Psoas muscle (tissue), 8 donors: ENCODE measurements around the gene GADD45GIP1. TPM values are rescaled to one million over a fixed set of nuclear protein-coding genes. Genes with fewer than 3 reads are reported as not detected.

ENCODE experiments used
- ATAC-seq, 4 donors: fragments of 200-7000 bp; cut with Tn5 transposase; one replicate each; pipeline ENCODE4 v1.9.1; 2020; ENCODE audit warnings: moderate library complexity in 3 of 4, mild to moderate bottlenecking in 2 of 4
- DNase-seq, 2 donors: peaks; one replicate each; pipeline ENCODE4 v3.0.0-alpha.2; 2020
- H3K27ac ChIP-seq: fragments of 200-600 bp; one replicate; pipeline ENCODE4 v1.8.0; 2022
- H3K27me3 ChIP-seq, 3 donors: fragments of 200-600 bp in 1 of 3; one replicate each; pipeline versions ENCODE4 v1.6.1 to v1.8.0; 2013 to 2022; ENCODE audit warnings: low read length in 2 of 3, mild to moderate bottlenecking in 2 of 3, moderate library complexity in 1 of 3; ENCODE audit not compliant: insufficient read depth in 3 of 3
- H3K36me3 ChIP-seq, 2 donors: fragments of 200-600 bp in 1 of 2; one replicate each; pipeline versions ENCODE4 v1.6.1 to v1.8.0; 2013 to 2022; ENCODE audit warnings: low read depth in 1 of 2, mild to moderate bottlenecking in 1 of 2, moderate library complexity in 1 of 2; ENCODE audit not compliant: insufficient read depth in 1 of 2
- H3K4me1 ChIP-seq: fragments of 200-600 bp; one replicate; pipeline ENCODE4 v1.8.0; 2022
- H3K4me3 ChIP-seq: fragments of 200-600 bp; one replicate; pipeline ENCODE4 v1.8.0; 2022; ENCODE audit warnings: mild to moderate bottlenecking
- H3K9me3 ChIP-seq: fragments of 200-600 bp; one replicate; pipeline ENCODE4 v1.8.0; 2022
- WGBS, 3 donors: extraction: QIAGEN DNeasy Blood & Tissue Kit; methylation state at CpG; one replicate each; pipeline versions ENCODE4 v1.1.6 to v1.1.7; 2013; 5-methylcytosine and 5-hydroxymethylcytosine counted together
- intact Hi-C, 2 donors: fragments of 100-400 bp; cut with DNase I; formaldehyde crosslinking; loops; one replicate each; pipeline versions ENCODE4 v1.11.0 to v1.14.2; 2022
- polyA plus RNA-seq, 3 donors: library from polyadenylated mRNA; stranded (reverse); fragments of 200-250 nt; gene quantifications; one replicate each; pipeline ENCODE4 v1.2.3, GENCODE V29; 2013
- total RNA-seq, 4 donors: library from RNA; stranded (reverse); fragmentation: NEBNext Ultra II Directional in 2 of 4; extraction: Animal tissue kit (Norgen Biotek cat#: 25700) in 2 of 4; gene quantifications; one replicate each; pipeline versions ENCODE4 v1.2.1 to v1.2.4, GENCODE V29; 2021 to 2023
- TF ChIP-seq, protein P1 (sequence below): fragments of 200-600 bp; IDR thresholded peaks from one replicate; pipeline ENCODE4 v1.8.0; 2022; ENCODE audit warnings: antibody characterized with exemption
- donor health status: healthy with polysubstance abuse.
- donor health status: DM: no; HTN: no; CAD: no; lungs with moderate emphysema.
- donor health status: Bipolar disorder and iron deficiency.
- donor health status: healthy.
- donor health status: DM: yes; HTN: yes; CAD: no.
- donor health status: DM: no; HTN: no; CAD: no.
- donor health status: DM: no; HTN: no; CAD: no.
- donor health status: DM: yes; HTN: yes; CAD: no.

The GADD45GIP1 gene
- total and polyA plus RNA-seq, 7 donors = 22.4 to 119 (median 35.6) TPM

DNA sequence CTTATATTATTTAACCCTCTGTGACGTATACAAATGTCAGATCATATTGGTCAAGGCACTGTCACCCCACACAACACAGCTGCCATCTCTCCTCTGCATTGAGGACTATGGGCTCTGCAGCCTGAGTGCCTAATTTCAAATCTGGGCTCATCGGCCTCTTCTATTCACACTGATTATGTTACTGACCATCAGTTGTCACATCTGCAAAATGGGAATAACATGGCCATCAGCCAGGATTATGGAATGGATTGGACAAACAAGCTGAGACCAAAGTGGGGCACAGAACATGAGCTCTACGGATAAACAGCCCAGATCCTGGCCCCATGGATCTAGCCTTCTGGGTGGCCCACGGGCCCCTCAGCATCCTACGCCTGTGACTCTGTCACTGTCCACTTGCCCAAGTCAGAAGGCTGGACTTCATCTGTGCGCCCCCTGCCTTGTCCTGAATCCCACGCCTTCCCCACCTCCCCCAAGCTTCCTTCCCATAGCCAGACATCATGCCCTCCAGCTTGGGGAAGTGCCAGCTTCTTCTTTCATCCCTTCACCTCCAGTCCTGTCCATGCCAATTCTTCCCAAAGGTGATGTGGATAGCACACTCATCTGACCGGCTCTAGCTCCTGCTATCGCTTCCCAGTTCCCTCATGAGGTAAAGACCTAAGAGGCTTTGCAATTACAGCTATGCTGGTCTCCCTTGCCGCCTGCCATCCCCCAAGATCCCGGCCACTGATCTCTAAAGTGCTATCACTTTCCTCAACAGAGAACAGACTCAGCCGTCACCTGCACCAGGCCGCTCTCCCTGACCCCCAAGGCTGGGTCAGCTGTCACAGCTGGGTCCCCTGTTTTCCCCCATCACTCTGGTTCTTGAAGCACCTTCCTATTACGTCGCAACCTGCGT lies 24.4 kb downstream of the GADD45GIP1 start:
- Histone ChIP-seq H3K9me3 (no peaks in the 10 kb centered on the region), H3K36me3 (peaks cover 5 to 37% of the 10 kb centered on the region in 2 donors), H3K4me1 (peaks cover 11% of the 10 kb centered on the region), H3K27me3 (no peaks in the 10 kb centered on the region), H3K4me3 (peak overlapping the region; percentile 94), H3K27ac (peak overlapping the region; percentile 86)
- no peak for DNase-seq
- peak in 3 of 4 donors; percentile 4 to 9 (median 5) for ATAC-seq
- intact Hi-C loops = loop anchor here in 1 of 2 donors (10.0 kb wide), 1 partner anchor 128 kb away; the partner anchor contains the start of genes PRDX2, RNASEH2A and THSD8
- TF ChIP-seq, protein P1, sequence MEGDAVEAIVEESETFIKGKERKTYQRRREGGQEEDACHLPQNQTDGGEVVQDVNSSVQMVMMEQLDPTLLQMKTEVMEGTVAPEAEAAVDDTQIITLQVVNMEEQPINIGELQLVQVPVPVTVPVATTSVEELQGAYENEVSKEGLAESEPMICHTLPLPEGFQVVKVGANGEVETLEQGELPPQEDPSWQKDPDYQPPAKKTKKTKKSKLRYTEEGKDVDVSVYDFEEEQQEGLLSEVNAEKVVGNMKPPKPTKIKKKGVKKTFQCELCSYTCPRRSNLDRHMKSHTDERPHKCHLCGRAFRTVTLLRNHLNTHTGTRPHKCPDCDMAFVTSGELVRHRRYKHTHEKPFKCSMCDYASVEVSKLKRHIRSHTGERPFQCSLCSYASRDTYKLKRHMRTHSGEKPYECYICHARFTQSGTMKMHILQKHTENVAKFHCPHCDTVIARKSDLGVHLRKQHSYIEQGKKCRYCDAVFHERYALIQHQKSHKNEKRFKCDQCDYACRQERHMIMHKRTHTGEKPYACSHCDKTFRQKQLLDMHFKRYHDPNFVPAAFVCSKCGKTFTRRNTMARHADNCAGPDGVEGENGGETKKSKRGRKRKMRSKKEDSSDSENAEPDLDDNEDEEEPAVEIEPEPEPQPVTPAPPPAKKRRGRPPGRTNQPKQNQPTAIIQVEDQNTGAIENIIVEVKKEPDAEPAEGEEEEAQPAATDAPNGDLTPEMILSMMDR = no peak
- 29 to 32% (median 29%) methylated on average over 16 of the region's 16 CpGs for WGBS, 3 donors

DNA sequence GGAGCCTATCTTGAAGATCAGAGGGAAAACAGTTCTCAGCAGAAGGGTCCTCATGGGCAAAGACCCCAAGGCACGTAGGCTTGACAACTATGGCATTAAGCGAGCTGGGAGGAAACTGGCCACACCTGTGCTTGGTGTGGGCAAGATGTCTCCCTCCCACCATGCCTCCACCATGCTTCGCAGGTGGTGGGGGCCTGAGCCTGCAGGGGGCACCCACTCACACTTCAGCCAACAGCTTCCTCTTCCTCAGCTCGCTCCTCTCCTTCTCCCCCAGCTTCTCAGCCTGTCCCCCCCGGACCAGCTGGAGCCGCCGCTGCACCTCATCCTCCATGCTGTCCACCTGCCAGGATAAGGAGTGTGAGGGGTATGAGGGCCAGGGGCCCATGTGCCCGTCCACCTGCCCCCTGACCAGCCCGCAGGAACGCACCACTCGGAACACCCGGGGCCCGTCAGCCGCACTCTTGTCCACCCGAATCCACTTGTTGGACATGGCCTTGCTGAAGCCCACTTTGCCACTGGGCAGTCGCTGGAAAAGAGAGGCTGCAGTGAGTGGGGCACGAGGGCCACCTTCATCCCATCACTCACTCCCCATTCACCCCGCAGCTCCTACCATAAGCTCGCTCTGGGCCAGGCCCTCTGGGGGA lies 26.9 kb downstream of the GADD45GIP1 start:
- no peak for ATAC-seq
- intact Hi-C loops = loop anchor here in 1 of 2 donors (10.0 kb wide), 1 partner anchor 125 kb away; the partner anchor contains the start of genes PRDX2, RNASEH2A and THSD8
- TF ChIP-seq, protein P1 = no peak

DNA sequence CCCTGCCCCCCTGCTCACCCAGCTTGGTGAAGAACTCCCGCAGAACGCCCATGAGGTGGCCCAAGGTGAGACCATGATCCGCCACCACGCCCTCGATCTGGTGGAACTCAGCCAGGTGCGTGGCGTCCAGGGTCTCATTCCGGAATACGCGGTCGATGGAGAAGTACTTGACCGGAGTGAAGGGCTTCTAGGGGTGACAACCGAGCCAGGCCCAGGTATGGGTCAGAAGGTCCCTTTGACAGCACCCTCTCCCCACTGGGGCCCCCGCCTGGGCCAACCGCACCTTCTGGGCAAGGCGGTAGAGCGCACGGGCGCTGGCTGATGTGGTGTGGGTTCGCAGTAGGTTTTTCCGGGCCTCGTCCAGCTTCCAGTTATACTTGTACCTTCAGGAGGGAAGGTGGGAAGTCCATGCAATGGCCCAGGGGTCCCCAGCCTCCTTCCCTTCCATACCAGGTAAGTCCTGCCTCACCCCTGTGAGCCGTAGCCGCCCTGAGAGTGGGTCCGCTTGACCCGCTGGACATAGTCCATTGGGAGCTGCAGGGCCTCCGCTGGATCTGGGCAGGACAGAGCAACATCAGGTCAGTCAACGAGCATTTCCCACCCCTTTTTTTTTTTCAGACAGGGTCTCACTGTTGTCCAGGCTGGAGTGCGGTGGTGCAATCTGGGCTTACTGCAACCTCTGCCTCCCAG lies 32.3 kb downstream of the GADD45GIP1 start:
- H3K36me3 ChIP-seq = peaks cover 23 to 79% of the 10 kb centered on the region in 2 donors
- 95 to 96% (median 95%) methylated on average over 29 of the region's 29 CpGs for WGBS, 3 donors

More for the DNA sequence above, 26.9 kb downstream of the GADD45GIP1 start:
- no peak for DNase-seq
- 84 to 92% (median 91%) methylated on average over 19 of the region's 19 CpGs for WGBS, 3 donors
- H3K4me1 ChIP-seq = peaks cover 8% of the 10 kb centered on the region
- no peaks in the 10 kb centered on the region for H3K9me3 ChIP-seq
- peaks cover 5 to 62% of the 10 kb centered on the region in 2 donors for H3K36me3 ChIP-seq
- H3K4me3 ChIP-seq = no peak overlapping the region
- H3K27ac ChIP-seq = no peak overlapping the region
- H3K27me3 ChIP-seq = no peaks in the 10 kb centered on the region

DNA sequence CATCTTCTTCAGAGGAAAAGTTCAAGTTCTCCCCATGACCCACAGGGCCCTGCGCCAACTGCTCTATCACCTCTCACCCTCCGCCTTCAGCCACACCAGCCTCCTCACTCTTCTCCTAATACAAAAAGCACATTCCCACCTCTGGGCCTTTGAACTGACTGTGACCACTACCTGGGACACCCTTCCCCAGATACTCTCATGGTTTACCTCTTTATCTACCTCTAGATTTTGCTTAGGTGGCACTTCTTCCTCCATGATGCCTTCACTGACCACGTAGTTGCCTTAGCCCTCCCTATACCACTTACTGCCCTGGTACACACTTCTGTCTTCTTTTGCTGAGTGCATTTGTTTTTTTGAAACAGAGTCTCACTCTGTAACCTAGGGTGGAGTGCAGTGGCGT lies 34.1 kb downstream of the GADD45GIP1 start:
- H3K4me3 ChIP-seq = no peak overlapping the region
- WGBS, 3 donors = 94 to 98% (median 97%) methylated on average over 4 of the region's 4 CpGs
- intact Hi-C loops = no loop called here
- H3K27ac ChIP-seq = no peak overlapping the region
- H3K36me3 ChIP-seq = peaks cover 18 to 61% of the 10 kb centered on the region in 2 donors
- H3K9me3 ChIP-seq = no peaks in the 10 kb centered on the region
- no peaks in the 10 kb centered on the region for H3K27me3 ChIP-seq
- H3K4me1 ChIP-seq = peaks cover 3% of the 10 kb centered on the region
- ATAC-seq (no peak), DNase-seq (no peak)
- TF ChIP-seq, protein P1 = no peak

More for the DNA sequence above, 32.3 kb downstream of the GADD45GIP1 start:
- intact Hi-C loops = no loop called here
- Histone ChIP-seq H3K4me3 (no peak overlapping the region), H3K4me1 (no peaks in the 10 kb centered on the region), H3K9me3 (no peaks in the 10 kb centered on the region), H3K27ac (no peak overlapping the region), H3K27me3 (no peaks in the 10 kb centered on the region)
- ATAC-seq (no peak), DNase-seq (no peak)
- TF ChIP-seq, protein P1 = no peak
